ENCODE results near the gene SLCO1B3. TPM values are rescaled to one million over a fixed set of nuclear protein-coding genes. Genes with fewer than 3 reads are reported as not detected.

SLCO1B3 gene
- total and polyA plus RNA-seq, 10 of the 15 experiments (the other 5 are each of a cell fraction or from before 2014, with no cell fraction given): 0.04 to 1.2 TPM; not detected in 8

- Histone ChIP-seq H3K9me3 (replicated peaks; ENCODE audit: control insufficient read depth, insufficient read depth, low read length) (no peaks in the 10 kb centered on the region), H3K4me2 (ENCODE audit: control insufficient read depth, insufficient read depth) (no peak overlapping the region), H3K27me3 (replicated peaks in 1 of 2; ENCODE audit: control insufficient read depth in 2 of 2, insufficient read depth in 2 of 2, low read length in 1 of 2) (no peaks in the 10 kb centered on the region), H3K9ac (ENCODE audit: control insufficient read depth, insufficient read depth, low read length) (no peak overlapping the region), H3K4me1 (ENCODE audit: control insufficient read depth, insufficient read depth, low read length) (no peaks in the 10 kb centered on the region), H3K27ac (ENCODE audit: control insufficient read depth, insufficient read depth) (no peak overlapping the region), H3K36me3 (ENCODE audit: control insufficient read depth in 2 of 2, insufficient read depth in 2 of 2, low read length in 1 of 2) (no peaks in the 10 kb centered on the region), H3K79me2 (ENCODE audit: control insufficient read depth, insufficient read depth, low read length) (no peaks in the 10 kb centered on the region), H2AFZ (ENCODE audit: control insufficient read depth, low read depth, low read length) (no peak overlapping the region), H4K20me1 (ENCODE audit: control insufficient read depth, insufficient read depth) (no peaks in the 10 kb centered on the region), H3K4me3 (no peak overlapping the region)
- intact Hi-C loops (cut with micrococcal nuclease; ENCODE audit: unreplicated experiment) (no loop called here), in situ Hi-C loops (cut with MboI) (no loop called here)
- ChIA-PET SMC1A (ENCODE audit: uncharacterized antibody, unreplicated experiment) (no interaction called here), RAD21 (ENCODE audit: unreplicated experiment) (no interaction called here), CTCF (no interaction called here), POLR2A (no interaction called here)
- ATAC-seq: no peak
- 58% methylated on average over 20 of the region's 51 CpGs for WGBS (ENCODE audit: insufficient coverage, insufficient replicate concordance, low lambda C conversion rate, missing lambda C conversion rate)
- no TSS peak for BruUV-seq (replicated peaks)
- DNase-seq (ENCODE audit: low read depth, low spot score): no peak
- no peak for TF ChIP-seq ZNF384 (IDR thresholded peaks at IDR 0.05; ENCODE audit: borderline replicate concordance, low read depth, low read length)
- no peak for TF ChIP-seq HSF1 (IDR thresholded peaks at IDR 0.05; ENCODE audit: low read depth, low read length)
- TF ChIP-seq NFYA (IDR thresholded peaks at IDR 0.05; ENCODE audit: borderline replicate concordance, low read depth, low read length): no peak
- no peak for TF ChIP-seq EZH2 (IDR thresholded peaks at IDR 0.05; ENCODE audit: borderline replicate concordance, control insufficient read depth, low read depth, low read length)
- TF ChIP-seq EED (IDR thresholded peaks at IDR 0.05; ENCODE audit: low read depth): no peak
- no peak for FAIRE-seq
These were observed 3.1 kb upstream of the SLCO1B3 start for GRCh38 chr12:20807192-20808080.

All from GM12878 (cell line).